Activated CD4-positive, alpha-beta T cell treated with anti-CD3 and anti-CD28 coated beads, Interleukin-2, Interleukin-6, amounts not matched to agents 100 ng/mL and 50 ng/mL, durations not matched to agents 16 hours and 8 hours (primary cell): ENCODE results near the gene NOTCH1.

Source experiments
- DNase-seq: peaks from one replicate; pipeline ENCODE4 v3.0.0-alpha.2; 2020

The NOTCH1 gene

GRCh38 chr9:136514022-136514714 is 31.7 kb downstream of the NOTCH1 start:
- no peak for DNase-seq

GRCh38 chr9:136513191-136513590 is 32.7 kb downstream of the NOTCH1 start:
- DNase-seq: no peak

GRCh38 chr9:136512651-136513071 is 33.2 kb downstream of the NOTCH1 start:
- DNase-seq: peak; percentile 37

- no peak for DNase-seq
Observed at GRCh38 chr9:136511670-136512592, 33.9 kb downstream of the NOTCH1 start.

- DNase-seq: no peak
Observed at GRCh38 chr9:136511144-136511669, 34.6 kb downstream of the NOTCH1 start.

GRCh38 chr9:136510561-136510960 is 35.3 kb downstream of the NOTCH1 start:
- DNase-seq: no peak

GRCh38 chr9:136509549-136509948 is 36.3 kb downstream of the NOTCH1 start:
- no peak for DNase-seq

GRCh38 chr9:136508729-136509500 is 36.9 kb downstream of the NOTCH1 start:
- peak; percentile 35 for DNase-seq

- DNase-seq: no peak
Observed at GRCh38 chr9:136507992-136508375, 37.9 kb downstream of the NOTCH1 start.

GRCh38 chr9:136507221-136507991 is 38.4 kb downstream of the NOTCH1 start:
- no peak for DNase-seq

- DNase-seq: no peak
Observed at GRCh38 chr9:136506425-136506824, 39.4 kb downstream of the NOTCH1 start.

GRCh38 chr9:136505406-136506403 is 40.1 kb downstream of the NOTCH1 start:
- no peak for DNase-seq

- DNase-seq: no peak
Observed at GRCh38 chr9:136504512-136505348, 41.1 kb downstream of the NOTCH1 start.

- no peak for DNase-seq
Observed at GRCh38 chr9:136502940-136503550, 42.8 kb downstream of the NOTCH1 start.

- no peak for DNase-seq
Observed at GRCh38 chr9:136502196-136502595, 43.7 kb downstream of the NOTCH1 start.

- no peak for DNase-seq
Observed at GRCh38 chr9:136501686-136502085, 44.2 kb downstream of the NOTCH1 start.

- DNase-seq: no peak
Observed at GRCh38 chr9:136499935-136500910, 45.6 kb downstream of the NOTCH1 start.
